Measurements from ENCODE around the gene PTDSS2.
"Not testable (repeated sequence)": the region's sequence is repeated elsewhere in the genome, so short reads cannot be mapped to it uniquely, and the experiment has no call there.

PTDSS2 gene

GRCh38 chr11:429931-430456 lies 20.1 kb upstream of the PTDSS2 start:
- DNase-seq = no peak

- DNase-seq = no peak
Observed at GRCh38 chr11:431921-432320, 18.2 kb upstream of the PTDSS2 start.

- DNase-seq = no peak
Observed at GRCh38 chr11:432501-433100, 17.5 kb upstream of the PTDSS2 start.

GRCh38 chr11:433111-433510 lies 17.0 kb upstream of the PTDSS2 start:
- no peak for DNase-seq

GRCh38 chr11:433641-434040 lies 16.4 kb upstream of the PTDSS2 start:
- no peak for DNase-seq

- DNase-seq = no peak
Observed at GRCh38 chr11:434496-434895, 15.6 kb upstream of the PTDSS2 start.

- DNase-seq = not testable (repeated sequence)
Observed at GRCh38 chr11:434999-435740, 14.9 kb upstream of the PTDSS2 start.

- no peak for DNase-seq
Observed at GRCh38 chr11:437228-437870, 12.7 kb upstream of the PTDSS2 start.

GRCh38 chr11:438101-438844 lies 11.8 kb upstream of the PTDSS2 start:
- DNase-seq = no peak

GRCh38 chr11:439315-440064 lies 10.6 kb upstream of the PTDSS2 start:
- no peak for DNase-seq

GRCh38 chr11:440065-441042 lies 9.7 kb upstream of the PTDSS2 start:
- no peak for DNase-seq

- no peak for DNase-seq
Observed at GRCh38 chr11:441043-441417, 9.0 kb upstream of the PTDSS2 start.

- DNase-seq = no peak
Observed at GRCh38 chr11:441418-442274, 8.4 kb upstream of the PTDSS2 start, which contains the start of gene ANO9. Gene ANO9, minus strand, starts transcription at chr11:442011. Its CDS starts 85 bp downstream, at chr11:441926.

- DNase-seq = no peak
Observed at GRCh38 chr11:442611-443081, 7.4 kb upstream of the PTDSS2 start.

- no peak for DNase-seq
Observed at GRCh38 chr11:443542-444199, 6.4 kb upstream of the PTDSS2 start.

GRCh38 chr11:444396-445144 lies 5.5 kb upstream of the PTDSS2 start:
- no peak for DNase-seq

Measured in amygdala (tissue), 56 donors.